HL-60 (cell line): ENCODE results near the gene DIAPH2.

Experiments used
- DNase-seq, 2 experiments: peaks; one replicate each; pipeline ENCODE4 v3.0.0-alpha.2; 2010 to 2020; ENCODE audit warnings: low read depth in 1 of 2, low spot score in 1 of 2
- H3K27ac ChIP-seq: fragments of 250-450 bp; sonication (Bioruptor Pico); replicated peaks from 2 replicates; pipeline ENCODE4 v1.5.1; 2020; ENCODE audit warnings: mild to moderate bottlenecking, moderate library complexity
- H3K27me3 ChIP-seq: fragments of 250-450 bp; sonication (Bioruptor Pico); 2 replicates; pipeline ENCODE4 v1.5.1; 2021; ENCODE audit warnings: mild to moderate bottlenecking, moderate library complexity; ENCODE audit not compliant: insufficient read depth, poor library complexity, severe bottlenecking
- H3K4me3 ChIP-seq: replicated peaks from 2 replicates; pipeline ENCODE4 v1.5.1; 2011; ENCODE audit warnings: mild to moderate bottlenecking, control low read depth, low read length; ENCODE audit not compliant: insufficient read depth
- CTCF ChIP-seq: IDR thresholded peaks from one replicate; pipeline ENCODE4 v1.5.1; 2011; ENCODE audit warnings: low read length, control low read depth, inconsistent platforms; ENCODE audit not compliant: insufficient read depth
- GABPA ChIP-seq: IDR thresholded peaks from 2 replicates; pipeline ENCODE4 v1.6.1; 2012; ENCODE audit warnings: low read depth
- POLR2AphosphoS5 ChIP-seq: IDR thresholded peaks from 2 replicates; pipeline ENCODE4 v1.6.1; 2012; ENCODE audit warnings: low read depth
- REST ChIP-seq: IDR thresholded peaks from 2 replicates; pipeline ENCODE4 v1.6.1; 2012; ENCODE audit warnings: low read depth; ENCODE audit not compliant: insufficient replicate concordance
- SPI1 ChIP-seq: IDR thresholded peaks from 2 replicates; pipeline ENCODE4 v1.6.1; 2012; ENCODE audit warnings: low read depth, mild to moderate bottlenecking, borderline replicate concordance

Gene DIAPH2

GRCh38 chrX:97295954-97296353 lies 611.3 kb downstream of the DIAPH2 start:
- Histone ChIP-seq H3K27me3 (no peaks in the 10 kb centered on the region), H3K27ac (no peak overlapping the region), H3K4me3 (no peak overlapping the region)
- DNase-seq = no peak
- no peak for TF ChIP-seq SPI1
- TF ChIP-seq CTCF = no peak
- TF ChIP-seq REST = no peak
- no peak for TF ChIP-seq GABPA
- TF ChIP-seq POLR2AphosphoS5 = no peak

GRCh38 chrX:97306771-97307470 lies 622.3 kb downstream of the DIAPH2 start:
- Histone ChIP-seq H3K4me3 (no peak overlapping the region), H3K27ac (no peak overlapping the region), H3K27me3 (no peaks in the 10 kb centered on the region)
- TF ChIP-seq CTCF = no peak
- TF ChIP-seq REST = no peak
- no peak for TF ChIP-seq POLR2AphosphoS5
- DNase-seq = no peak

- Histone ChIP-seq H3K27me3 (no peaks in the 10 kb centered on the region), H3K4me3 (no peak overlapping the region), H3K27ac (no peak overlapping the region)
- DNase-seq = no peak
- no peak for TF ChIP-seq SPI1
- no peak for TF ChIP-seq REST
- no peak for TF ChIP-seq POLR2AphosphoS5
- no peak for TF ChIP-seq CTCF
- no peak for TF ChIP-seq GABPA
Observed at GRCh38 chrX:97308171-97308570, 623.5 kb downstream of the DIAPH2 start.
